ENCODE measurements around the gene KCND3.

GRCh38 chr1:111959436-111959835 is 30.0 kb downstream of the KCND3 start:
- TF ChIP-seq, protein P1, sequence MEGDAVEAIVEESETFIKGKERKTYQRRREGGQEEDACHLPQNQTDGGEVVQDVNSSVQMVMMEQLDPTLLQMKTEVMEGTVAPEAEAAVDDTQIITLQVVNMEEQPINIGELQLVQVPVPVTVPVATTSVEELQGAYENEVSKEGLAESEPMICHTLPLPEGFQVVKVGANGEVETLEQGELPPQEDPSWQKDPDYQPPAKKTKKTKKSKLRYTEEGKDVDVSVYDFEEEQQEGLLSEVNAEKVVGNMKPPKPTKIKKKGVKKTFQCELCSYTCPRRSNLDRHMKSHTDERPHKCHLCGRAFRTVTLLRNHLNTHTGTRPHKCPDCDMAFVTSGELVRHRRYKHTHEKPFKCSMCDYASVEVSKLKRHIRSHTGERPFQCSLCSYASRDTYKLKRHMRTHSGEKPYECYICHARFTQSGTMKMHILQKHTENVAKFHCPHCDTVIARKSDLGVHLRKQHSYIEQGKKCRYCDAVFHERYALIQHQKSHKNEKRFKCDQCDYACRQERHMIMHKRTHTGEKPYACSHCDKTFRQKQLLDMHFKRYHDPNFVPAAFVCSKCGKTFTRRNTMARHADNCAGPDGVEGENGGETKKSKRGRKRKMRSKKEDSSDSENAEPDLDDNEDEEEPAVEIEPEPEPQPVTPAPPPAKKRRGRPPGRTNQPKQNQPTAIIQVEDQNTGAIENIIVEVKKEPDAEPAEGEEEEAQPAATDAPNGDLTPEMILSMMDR (IDR thresholded peaks at IDR 0.05; ENCODE audit: insufficient read depth, low read length) = no peak
- TF ChIP-seq POLR2AphosphoS5 (IDR thresholded peaks at IDR 0.05; ENCODE audit: low read depth) = no peak
- TF ChIP-seq GABPA (IDR thresholded peaks at IDR 0.05; ENCODE audit: low read depth) = no peak
- TF ChIP-seq SPI1 (IDR thresholded peaks at IDR 0.05; ENCODE audit: borderline replicate concordance, low read depth) = no peak
- TF ChIP-seq REST (IDR thresholded peaks at IDR 0.05; ENCODE audit: insufficient replicate concordance, low read depth) = no peak
